Large intestine (tissue), 3 donors: ENCODE data around the gene NUP62. TPM values are rescaled to one million over a fixed set of nuclear protein-coding genes. Genes with fewer than 3 reads are reported as not detected.

ENCODE experiments used
- DNase-seq, 2 donors: peaks; one replicate each; pipeline versions ENCODE4 v3.0.0 to v3.0.0-alpha.2; 2013
- H3K27ac ChIP-seq: one replicate; pipeline ENCODE4 v1.5.1; 2013; ENCODE audit warnings: low read length
- H3K27me3 ChIP-seq: 2 replicates; pipeline ENCODE4 v1.6.1; 2013; ENCODE audit warnings: low read length; ENCODE audit not compliant: control insufficient read depth, insufficient read depth
- H3K36me3 ChIP-seq: 2 replicates; pipeline ENCODE4 v1.6.1; 2013; ENCODE audit warnings: low read length; ENCODE audit not compliant: control insufficient read depth, insufficient read depth
- H3K4me1 ChIP-seq: one replicate; pipeline ENCODE4 v1.6.1; 2013; ENCODE audit warnings: low read length; ENCODE audit not compliant: control insufficient read depth, insufficient read depth
- H3K4me3 ChIP-seq: one replicate; pipeline ENCODE4 v1.5.1; 2013; ENCODE audit warnings: low read length
- H3K9me3 ChIP-seq: one replicate; pipeline ENCODE4 v1.6.1; 2013; ENCODE audit warnings: mild to moderate bottlenecking, low read depth, low read length, moderate library complexity; ENCODE audit not compliant: control insufficient read depth
- WGBS: methylation state at CpG from one replicate; pipeline ENCODE4 v1.1.5; 2013; ENCODE audit warnings: low lambda C conversion rate; ENCODE audit not compliant: insufficient coverage; 5-methylcytosine and 5-hydroxymethylcytosine counted together
- polyA plus RNA-seq: library from polyadenylated mRNA; unstranded; fragments of 120-200 nt; gene quantifications from one replicate; pipeline ENCODE4 v1.2.1, GENCODE V29; 2013

The NUP62 gene
- polyA plus RNA-seq, 1 donor, result 46.2 TPM

- no peak overlapping the region for H3K4me3 ChIP-seq
- peaks cover 41% of the 10 kb centered on the region for H3K36me3 ChIP-seq
- no CpG with 5 or more reads among the region's 23 CpGs for whole genome bisulfite sequencing
- no peaks in the 10 kb centered on the region for H3K9me3 ChIP-seq
- H3K27me3 ChIP-seq, result no peaks in the 10 kb centered on the region
- H3K27ac ChIP-seq, result no peak overlapping the region
- no peak for DNase-seq
- peaks cover 2% of the 10 kb centered on the region for H3K4me1 ChIP-seq
Measured at GRCh38 chr19:49907745-49908446, 21.4 kb downstream of the NUP62 start.

GRCh38 chr19:49906879-49907564, 22.3 kb downstream of the NUP62 start:
- Histone ChIP-seq H3K4me1 (no peaks in the 10 kb centered on the region), H3K36me3 (peaks cover 35% of the 10 kb centered on the region), H3K4me3 (no peak overlapping the region), H3K27ac (no peak overlapping the region), H3K9me3 (no peaks in the 10 kb centered on the region), H3K27me3 (no peaks in the 10 kb centered on the region)
- no peak for DNase-seq
- WGBS, result no CpG with 5 or more reads among the region's 16 CpGs

GRCh38 chr19:49904136-49904535, 25.2 kb downstream of the NUP62 start:
- DNase-seq, result no peak
- Histone ChIP-seq H3K27ac (no peak overlapping the region), H3K27me3 (no peaks in the 10 kb centered on the region), H3K9me3 (no peaks in the 10 kb centered on the region), H3K4me3 (no peak overlapping the region), H3K36me3 (peaks cover 24% of the 10 kb centered on the region), H3K4me1 (no peaks in the 10 kb centered on the region)
- no CpG with 5 or more reads among the region's 6 CpGs for WGBS

- peak within 1 kb of the TSS; percentile 11 for H3K27ac ChIP-seq
- no peaks in the 10 kb centered on the region for H3K36me3 ChIP-seq
- WGBS, result 40% methylated on average over 2 of the region's 20 CpGs
- no peak within 1 kb of the TSS for H3K4me3 ChIP-seq
- H3K9me3 ChIP-seq, result no peaks in the 10 kb centered on the region
- H3K4me1 ChIP-seq, result peaks cover 5% of the 10 kb centered on the region
- DNase-seq, result no peak
- H3K27me3 ChIP-seq, result no peaks in the 10 kb centered on the region
Measured at GRCh38 chr19:49896863-49897621, 32.3 kb downstream of the NUP62 start, which contains the start of gene IL4I1. TSS of gene IL4I1 (minus strand) at chr19:49896887. CDS start at chr19:49896160, 727 bp downstream.

- no peak overlapping the region for H3K27ac ChIP-seq
- no peak for DNase-seq
- no peaks in the 10 kb centered on the region for H3K9me3 ChIP-seq
- H3K4me3 ChIP-seq, result no peak overlapping the region
- peaks cover 8% of the 10 kb centered on the region for H3K4me1 ChIP-seq
- H3K36me3 ChIP-seq, result no peaks in the 10 kb centered on the region
- no CpG with 5 or more reads among the region's 17 CpGs for WGBS
- H3K27me3 ChIP-seq, result peaks cover 10% of the 10 kb centered on the region
Measured at GRCh38 chr19:49895566-49896297, 33.6 kb downstream of the NUP62 start.

GRCh38 chr19:49894879-49895565, 34.3 kb downstream of the NUP62 start:
- no peak for DNase-seq
- H3K9me3 ChIP-seq, result peaks cover 2% of the 10 kb centered on the region
- H3K36me3 ChIP-seq, result no peaks in the 10 kb centered on the region
- H3K27me3 ChIP-seq, result peaks cover 14% of the 10 kb centered on the region
- H3K4me3 ChIP-seq, result no peak overlapping the region
- peaks cover 11% of the 10 kb centered on the region for H3K4me1 ChIP-seq
- WGBS, result no CpG with 5 or more reads among the region's 17 CpGs
- H3K27ac ChIP-seq, result no peak overlapping the region

- DNase-seq, result no peak
- Histone ChIP-seq H3K4me1 (peaks cover 11% of the 10 kb centered on the region), H3K27me3 (peaks cover 19% of the 10 kb centered on the region), H3K27ac (no peak overlapping the region), H3K36me3 (no peaks in the 10 kb centered on the region), H3K4me3 (no peak overlapping the region), H3K9me3 (peaks cover 11% of the 10 kb centered on the region)
- 90% methylated on average over 2 of the region's 18 CpGs for WGBS
Measured at GRCh38 chr19:49894011-49894664, 35.2 kb downstream of the NUP62 start.

GRCh38 chr19:49892716-49893115, 36.6 kb downstream of the NUP62 start:
- WGBS, result no CpG with 5 or more reads among the region's 1 CpG

GRCh38 chr19:49891393-49891792, 37.9 kb downstream of the NUP62 start:
- no peak for DNase-seq
- Histone ChIP-seq H3K9me3 (peaks cover 11% of the 10 kb centered on the region), H3K4me1 (peaks cover 6% of the 10 kb centered on the region), H3K4me3 (no peak overlapping the region), H3K27me3 (peaks cover 19% of the 10 kb centered on the region), H3K36me3 (peaks cover 2% of the 10 kb centered on the region), H3K27ac (no peak overlapping the region)
- WGBS, result no CpG with 5 or more reads among the region's 17 CpGs

More at GRCh38 chr19:49892716-49893115, 36.6 kb downstream of the NUP62 start:
- Histone ChIP-seq H3K4me3 (no peak overlapping the region), H3K27me3 (peaks cover 19% of the 10 kb centered on the region), H3K9me3 (peaks cover 11% of the 10 kb centered on the region), H3K36me3 (peaks cover 2% of the 10 kb centered on the region), H3K4me1 (peaks cover 11% of the 10 kb centered on the region), H3K27ac (no peak overlapping the region)
- no peak for DNase-seq
